Thyroid gland (tissue), 4 donors: ENCODE data around the gene PABPN1. TPM values are rescaled to one million over a fixed set of nuclear protein-coding genes. Genes with fewer than 3 reads are reported as not detected.
"Not testable (repeated sequence)": the region's sequence is repeated elsewhere in the genome, so short reads cannot be mapped to it uniquely, and the experiment has no call there.

ENCODE experiments used
- DNase-seq, 2 donors: peaks; one replicate each; pipeline ENCODE4 v3.0.0-alpha.2; 2019
- H3K27ac ChIP-seq, 3 donors: fragments of 200-600 bp; sonication (generic); 1 replicate in 2 of 3; 2 replicates in 1 of 3; pipeline ENCODE4 v1.5.1; 2016 to 2019; ENCODE audit warnings: mild to moderate bottlenecking in 1 of 3, moderate library complexity in 1 of 3
- H3K27me3 ChIP-seq: fragments of 200-600 bp; sonication (generic); one replicate; pipeline ENCODE4 v1.5.1; 2019
- H3K36me3 ChIP-seq, 2 donors: fragments of 200-600 bp; sonication (generic); one replicate each; pipeline ENCODE4 v1.5.1; 2016 to 2019
- H3K4me1 ChIP-seq, 2 donors: fragments of 200-600 bp; sonication (generic); one replicate each; pipeline ENCODE4 v1.5.1; 2017 to 2019
- H3K4me3 ChIP-seq, 3 donors: fragments of 200-600 bp; sonication (generic); replicated peaks in 1 of 3; 1 replicate in 2 of 3; 2 replicates in 1 of 3; pipeline ENCODE4 v1.5.1; 2016; ENCODE audit warnings: mild to moderate bottlenecking in 1 of 3
- H3K9me3 ChIP-seq: fragments of 200-600 bp; sonication (generic); one replicate; pipeline ENCODE4 v1.5.1; 2017
- POLR2A ChIP-seq, 2 donors: fragments of 450-650 bp; IDR thresholded peaks; one replicate each; pipeline ENCODE4 v1.6.1; 2017; ENCODE audit warnings: antibody characterized with exemption in 2 of 2, mild to moderate bottlenecking in 2 of 2, moderate library complexity in 1 of 2
- WGBS, 2 donors: methylation state at CpG; one replicate each; pipeline ENCODE4 v1.1.5; 2017; 5-methylcytosine and 5-hydroxymethylcytosine counted together
- intact Hi-C: fragments of 100-400 bp; cut with DNase I; formaldehyde crosslinking; loops from one replicate; pipeline ENCODE4 v1.15.1; 2023
- total RNA-seq, 4 donors: library from RNA; depleted of rRNA; stranded (reverse); fragments of >200 nt; gene quantifications; one replicate each; pipeline ENCODE4 v1.2.3, GENCODE V29; 2016
- TF ChIP-seq, protein P1 (sequence below), 6 experiments: fragments of 200-600 bp in 3 of 6; fragments of 450-650 bp in 3 of 6; sonication (generic) in 3 of 6; IDR thresholded peaks; one replicate each; pipeline ENCODE4 v1.5.1; 2016 to 2019; ENCODE audit warnings: antibody characterized with exemption in 6 of 6, mild to moderate bottlenecking in 2 of 6, inconsistent platforms in 1 of 6, moderate library complexity in 1 of 6

Gene PABPN1, protein sequence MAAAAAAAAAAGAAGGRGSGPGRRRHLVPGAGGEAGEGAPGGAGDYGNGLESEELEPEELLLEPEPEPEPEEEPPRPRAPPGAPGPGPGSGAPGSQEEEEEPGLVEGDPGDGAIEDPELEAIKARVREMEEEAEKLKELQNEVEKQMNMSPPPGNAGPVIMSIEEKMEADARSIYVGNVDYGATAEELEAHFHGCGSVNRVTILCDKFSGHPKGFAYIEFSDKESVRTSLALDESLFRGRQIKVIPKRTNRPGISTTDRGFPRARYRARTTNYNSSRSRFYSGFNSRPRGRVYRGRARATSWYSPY
- total RNA-seq: 10 to 100 TPM; 37.9 to 74.6 (median 60.5) TPM

- TF ChIP-seq, protein P1, sequence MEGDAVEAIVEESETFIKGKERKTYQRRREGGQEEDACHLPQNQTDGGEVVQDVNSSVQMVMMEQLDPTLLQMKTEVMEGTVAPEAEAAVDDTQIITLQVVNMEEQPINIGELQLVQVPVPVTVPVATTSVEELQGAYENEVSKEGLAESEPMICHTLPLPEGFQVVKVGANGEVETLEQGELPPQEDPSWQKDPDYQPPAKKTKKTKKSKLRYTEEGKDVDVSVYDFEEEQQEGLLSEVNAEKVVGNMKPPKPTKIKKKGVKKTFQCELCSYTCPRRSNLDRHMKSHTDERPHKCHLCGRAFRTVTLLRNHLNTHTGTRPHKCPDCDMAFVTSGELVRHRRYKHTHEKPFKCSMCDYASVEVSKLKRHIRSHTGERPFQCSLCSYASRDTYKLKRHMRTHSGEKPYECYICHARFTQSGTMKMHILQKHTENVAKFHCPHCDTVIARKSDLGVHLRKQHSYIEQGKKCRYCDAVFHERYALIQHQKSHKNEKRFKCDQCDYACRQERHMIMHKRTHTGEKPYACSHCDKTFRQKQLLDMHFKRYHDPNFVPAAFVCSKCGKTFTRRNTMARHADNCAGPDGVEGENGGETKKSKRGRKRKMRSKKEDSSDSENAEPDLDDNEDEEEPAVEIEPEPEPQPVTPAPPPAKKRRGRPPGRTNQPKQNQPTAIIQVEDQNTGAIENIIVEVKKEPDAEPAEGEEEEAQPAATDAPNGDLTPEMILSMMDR (IDR thresholded peaks at IDR 0.05): no peak
- peak; percentile 28 to 89 for TF ChIP-seq POLR2A (IDR thresholded peaks at IDR 0.05)
- Histone ChIP-seq H3K4me1 (peaks cover 18 to 20% of the 10 kb centered on the region in 2 donors), H3K36me3 (peaks cover 25 to 26% of the 10 kb centered on the region in 2 donors), H3K27me3 (no peaks in the 10 kb centered on the region), H3K27ac (peak within 1 kb of the TSS; percentile 94 to 98 (median 97)), H3K4me3 (peak within 1 kb of the TSS; percentile 85 to 95 (median 89)), H3K9me3 (no peaks in the 10 kb centered on the region)
- intact Hi-C loops: loop anchor here (10.0 kb wide), 1 partner anchor 144 kb away; the partner anchor contains the start of gene NGDN
- peak; percentile 99 to 100 for DNase-seq
- WGBS, 2 donors: 6 to 15% methylated on average over 18 to 35 of the region's 63 CpGs
Measured at GRCh38 chr14:23320584-23321571, at the start of gene PABPN1. Gene PABPN1 (plus strand): TSS chr14:23321457. CDS start chr14:23321470, 13 bp downstream.

GRCh38 chr14:23275412-23275811 lies 45.8 kb upstream of the PABPN1 start:
- no peaks in the 10 kb centered on the region for H3K27me3 ChIP-seq
- peaks cover 0 to 9% of the 10 kb centered on the region in 2 donors for H3K36me3 ChIP-seq
- DNase-seq: no peak
- 98% methylated on average over 2 of the region's 2 CpGs for WGBS, 2 donors
- H3K9me3 ChIP-seq: no peaks in the 10 kb centered on the region
- intact Hi-C loops: no loop called here
- H3K4me1 ChIP-seq: no peaks in the 10 kb centered on the region
- no peak overlapping the region for H3K4me3 ChIP-seq
- no peak overlapping the region for H3K27ac ChIP-seq
- no peak for TF ChIP-seq POLR2A (IDR thresholded peaks at IDR 0.05)
- TF ChIP-seq, protein P1 (IDR thresholded peaks at IDR 0.05): no peak

DNA sequence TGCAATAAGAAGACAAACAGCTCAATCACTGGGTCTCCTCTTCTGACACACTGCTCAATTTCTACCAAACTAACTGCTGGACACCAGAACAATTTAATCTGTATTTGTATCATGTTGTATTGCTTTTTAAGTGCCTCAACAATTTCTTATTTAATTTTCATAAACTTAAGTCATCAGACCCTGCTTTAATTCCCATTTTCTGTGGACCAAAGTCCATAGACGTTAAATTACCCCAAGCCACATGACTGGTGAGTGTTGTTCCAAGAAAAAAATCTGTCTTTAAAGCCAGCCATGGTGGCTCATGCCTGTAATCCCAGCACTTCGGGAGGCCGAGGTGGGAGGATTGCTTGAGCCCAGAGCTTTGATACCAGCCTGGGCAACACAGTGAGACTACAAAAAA lies 44.1 kb upstream of the PABPN1 start:
- Histone ChIP-seq H3K36me3 (peaks cover 0 to 9% of the 10 kb centered on the region in 2 donors), H3K9me3 (no peaks in the 10 kb centered on the region), H3K4me1 (no peaks in the 10 kb centered on the region), H3K27ac (no peak overlapping the region), H3K4me3 (no peak overlapping the region), H3K27me3 (no peaks in the 10 kb centered on the region)
- TF ChIP-seq, protein P1 (IDR thresholded peaks at IDR 0.05): no peak
- no peak for TF ChIP-seq POLR2A (IDR thresholded peaks at IDR 0.05)
- WGBS, 2 donors: 89 to 92% methylated on average over 3 of the region's 3 CpGs
- DNase-seq: no peak
- intact Hi-C loops: no loop called here

DNA sequence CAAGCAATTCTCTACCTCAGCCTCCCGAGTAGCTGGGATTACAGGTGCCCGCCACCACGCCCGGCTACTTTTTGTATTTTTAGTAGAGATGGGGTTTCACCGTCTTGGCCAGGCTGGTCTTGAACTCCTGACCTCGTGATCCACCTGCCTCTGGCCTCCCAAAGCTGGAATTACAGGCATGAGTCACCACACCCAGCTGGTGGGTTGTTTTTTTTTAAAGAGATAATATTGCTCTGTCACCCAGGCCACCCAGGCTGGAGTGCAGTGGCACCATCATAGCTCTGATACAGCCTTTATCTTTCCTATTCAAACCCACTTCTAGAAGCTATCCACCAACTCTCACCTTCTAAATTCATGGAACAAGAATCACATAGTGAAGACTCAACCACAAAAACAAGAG lies 43.3 kb upstream of the PABPN1 start:
- H3K9me3 ChIP-seq, H3K36me3 ChIP-seq, H3K27me3 ChIP-seq, H3K4me1 ChIP-seq, H3K4me3 ChIP-seq, H3K27ac ChIP-seq, DNase-seq, intact Hi-C loops: not testable (repeated sequence)
- 93 to 98% methylated on average over 6 of the region's 6 CpGs for WGBS, 2 donors

GRCh38 chr14:23281247-23281646 lies 40.0 kb upstream of the PABPN1 start:
- no peak for DNase-seq
- Histone ChIP-seq H3K4me3 (no peak overlapping the region), H3K27ac (no peak overlapping the region), H3K9me3 (no peaks in the 10 kb centered on the region), H3K36me3 (peaks cover 0 to 6% of the 10 kb centered on the region in 2 donors), H3K4me1 (peaks cover 4 to 12% of the 10 kb centered on the region in 2 donors), H3K27me3 (no peaks in the 10 kb centered on the region)
- 93 to 98% methylated on average over 6 of the region's 6 CpGs for WGBS, 2 donors
- TF ChIP-seq, protein P1 (IDR thresholded peaks at IDR 0.05): no peak
- no peak for TF ChIP-seq POLR2A (IDR thresholded peaks at IDR 0.05)
- intact Hi-C loops: no loop called here
